Tibial nerve (tissue), 4 donors: ENCODE data around the gene RIN1. TPM values are rescaled to one million over a fixed set of nuclear protein-coding genes. Genes with fewer than 3 reads are reported as not detected.

ENCODE experiments used
- DNase-seq, 2 donors: peaks; one replicate each; pipeline ENCODE4 v3.0.0-alpha.2; 2019; ENCODE audit warnings: low spot score in 2 of 2
- H3K27ac ChIP-seq, 4 donors: fragments of 200-600 bp; sonication (generic) in 3 of 4; one replicate each; pipeline ENCODE4 v1.5.1; 2017 to 2019; ENCODE audit warnings: mild to moderate bottlenecking in 1 of 4
- H3K27me3 ChIP-seq, 2 donors: fragments of 200-600 bp; sonication (generic) in 1 of 2; one replicate each; pipeline versions ENCODE4 v1.5.1 to v1.6.0; 2017 to 2019
- H3K36me3 ChIP-seq, 3 donors: fragments of 200-600 bp; sonication (generic); one replicate each; pipeline ENCODE4 v1.5.1; 2018 to 2019
- H3K4me1 ChIP-seq, 4 donors: fragments of 200-600 bp; sonication (generic) in 3 of 4; one replicate each; pipeline ENCODE4 v1.5.1; 2017 to 2019
- H3K4me3 ChIP-seq, 4 donors: fragments of 200-600 bp; sonication (generic) in 3 of 4; one replicate each; pipeline ENCODE4 v1.5.1; 2017 to 2019; ENCODE audit warnings: mild to moderate bottlenecking in 1 of 4, moderate library complexity in 1 of 4
- H3K9me3 ChIP-seq, 4 donors: fragments of 200-600 bp; sonication (generic) in 3 of 4; one replicate each; pipeline ENCODE4 v1.5.1; 2017 to 2019
- CTCF ChIP-seq, 5 experiments: fragments of 200-600 bp in 3 of 5; fragments of 450-650 bp in 2 of 5; sonication (generic) in 3 of 5; IDR thresholded peaks; one replicate each; pipeline ENCODE4 v1.5.1; 2016 to 2019; ENCODE audit warnings: antibody characterized with exemption in 5 of 5, mild to moderate bottlenecking in 3 of 5, moderate library complexity in 2 of 5
- EP300 ChIP-seq, 2 donors: sonication (generic); formaldehyde crosslinking; IDR thresholded peaks; one replicate each; pipeline ENCODE4 v1.6.1; 2017; ENCODE audit warnings: antibody characterized with exemption in 2 of 2, mild to moderate bottlenecking in 1 of 2
- POLR2A ChIP-seq, 2 donors: fragments of 450-650 bp; IDR thresholded peaks; one replicate each; pipeline ENCODE4 v1.6.1; 2017; ENCODE audit warnings: antibody characterized with exemption in 2 of 2, mild to moderate bottlenecking in 2 of 2, moderate library complexity in 2 of 2
- WGBS, 2 donors: methylation state at CpG; one replicate each; pipeline ENCODE4 v1.1.5; 2018; 5-methylcytosine and 5-hydroxymethylcytosine counted together
- total RNA-seq, 4 donors: library from RNA; depleted of rRNA; stranded (reverse); fragments of >200 nt; gene quantifications; one replicate each; pipeline ENCODE4 v1.1.0, GENCODE V29; 2016

The RIN1 gene
- total RNA-seq, 4 donors from 2014 or later: 2.4 to 14.1 (median 4.1) TPM

GRCh38 chr11:66332371-66333219 lies 3.6 kb downstream of the RIN1 start:
- Histone ChIP-seq H3K9me3 (no peaks in the 10 kb centered on the region), H3K4me3 (no peak overlapping the region), H3K27ac (no peak overlapping the region), H3K27me3 (no peaks in the 10 kb centered on the region), H3K4me1 (peaks cover 0 to 48% (median 37%) of the 10 kb centered on the region in 4 donors), H3K36me3 (peaks cover 0 to 40% (median 4%) of the 10 kb centered on the region in 3 donors)
- WGBS, 2 donors: 78 to 82% methylated on average over 18 of the region's 18 CpGs
- TF ChIP-seq POLR2A (IDR thresholded peaks at IDR 0.05) (no peak), CTCF (IDR thresholded peaks at IDR 0.05) (no peak), EP300 (IDR thresholded peaks at IDR 0.05) (no peak)
- DNase-seq: no peak

GRCh38 chr11:66331542-66332370 lies 4.5 kb downstream of the RIN1 start:
- peaks cover 0 to 36% (median 0%) of the 10 kb centered on the region in 3 donors for H3K36me3 ChIP-seq
- no peak overlapping the region for H3K27ac ChIP-seq
- no peak for DNase-seq
- no peaks in the 10 kb centered on the region for H3K27me3 ChIP-seq
- no peak overlapping the region for H3K4me3 ChIP-seq
- H3K4me1 ChIP-seq: peaks cover 0 to 51% (median 41%) of the 10 kb centered on the region in 4 donors
- WGBS, 2 donors: 84 to 94% methylated on average over 11 of the region's 12 CpGs
- no peaks in the 10 kb centered on the region for H3K9me3 ChIP-seq
- TF ChIP-seq CTCF (IDR thresholded peaks at IDR 0.05) (no peak), POLR2A (IDR thresholded peaks at IDR 0.05) (no peak), EP300 (IDR thresholded peaks at IDR 0.05) (no peak)

- Histone ChIP-seq H3K4me1 (peaks cover 0 to 51% (median 41%) of the 10 kb centered on the region in 4 donors), H3K27me3 (no peaks in the 10 kb centered on the region), H3K4me3 (no peak overlapping the region), H3K27ac (no peak overlapping the region), H3K9me3 (no peaks in the 10 kb centered on the region), H3K36me3 (peaks cover 0 to 36% (median 0%) of the 10 kb centered on the region in 3 donors)
- WGBS, 2 donors: 38 to 52% methylated on average over 8 to 10 of the region's 10 CpGs
- no peak for DNase-seq
- TF ChIP-seq CTCF (IDR thresholded peaks at IDR 0.05) (no peak), EP300 (IDR thresholded peaks at IDR 0.05) (no peak), POLR2A (IDR thresholded peaks at IDR 0.05) (no peak)
Measured at GRCh38 chr11:66330931-66331330, 5.3 kb downstream of the RIN1 start.

GRCh38 chr11:66329165-66329673 lies 7.0 kb downstream of the RIN1 start:
- DNase-seq: no peak
- Histone ChIP-seq H3K36me3 (peaks cover 0 to 30% (median 0%) of the 10 kb centered on the region in 3 donors), H3K27ac (no peak overlapping the region), H3K4me1 (peaks cover 0 to 51% (median 33%) of the 10 kb centered on the region in 4 donors), H3K4me3 (no peak overlapping the region), H3K9me3 (no peaks in the 10 kb centered on the region), H3K27me3 (no peaks in the 10 kb centered on the region)
- WGBS, 2 donors: 89% methylated on average over 2 to 3 of the region's 3 CpGs
- TF ChIP-seq CTCF (IDR thresholded peaks at IDR 0.05) (no peak), POLR2A (IDR thresholded peaks at IDR 0.05) (no peak), EP300 (IDR thresholded peaks at IDR 0.05) (no peak)
